Measurements from ENCODE around the gene DCUN1D5.

DCUN1D5 gene

GRCh38 chr11:103043826-103044678 is 47.9 kb downstream of the DCUN1D5 start:
- Mint-ChIP-seq H3K4me1 (no peaks in the 10 kb centered on the region), H3K36me3 (ENCODE audit: low read depth) (no peaks in the 10 kb centered on the region), H3K9me3 (no peaks in the 10 kb centered on the region), H3K27ac (no peak overlapping the region), H3K4me3 (no peak overlapping the region), H3K27me3 (ENCODE audit: low read depth, poor library complexity) (no peaks in the 10 kb centered on the region)
- DNase-seq, result no peak
- no peak for TF ChIP-seq CTCF (IDR thresholded peaks at IDR 0.05)

GRCh38 chr11:103042161-103042560 is 49.8 kb downstream of the DCUN1D5 start:
- Mint-ChIP-seq H3K36me3 (ENCODE audit: low read depth) (no peaks in the 10 kb centered on the region), H3K9me3 (no peaks in the 10 kb centered on the region), H3K27ac (no peak overlapping the region), H3K4me3 (no peak overlapping the region), H3K27me3 (ENCODE audit: low read depth, poor library complexity) (no peaks in the 10 kb centered on the region), H3K4me1 (no peaks in the 10 kb centered on the region)
- DNase-seq, result no peak
- TF ChIP-seq CTCF (IDR thresholded peaks at IDR 0.05), result no peak

GRCh38 chr11:103035791-103036434 is 56.0 kb downstream of the DCUN1D5 start:
- peaks cover 4% of the 10 kb centered on the region for H3K9me3 Mint-ChIP-seq
- H3K4me3 Mint-ChIP-seq, result no peak overlapping the region
- no peaks in the 10 kb centered on the region for H3K4me1 Mint-ChIP-seq
- no peak overlapping the region for H3K27ac Mint-ChIP-seq
- peak; percentile 55 for TF ChIP-seq CTCF (IDR thresholded peaks at IDR 0.05)
- H3K27me3 Mint-ChIP-seq (ENCODE audit: low read depth, poor library complexity), result peaks cover 3% of the 10 kb centered on the region
- no peaks in the 10 kb centered on the region for H3K36me3 Mint-ChIP-seq (ENCODE audit: low read depth)
- peak; percentile 6 for DNase-seq

GRCh38 chr11:103035216-103035615 is 56.7 kb downstream of the DCUN1D5 start:
- Mint-ChIP-seq H3K4me3 (no peak overlapping the region), H3K36me3 (ENCODE audit: low read depth) (no peaks in the 10 kb centered on the region), H3K4me1 (no peaks in the 10 kb centered on the region), H3K9me3 (peaks cover 4% of the 10 kb centered on the region), H3K27me3 (ENCODE audit: low read depth, poor library complexity) (peaks cover 3% of the 10 kb centered on the region), H3K27ac (no peak overlapping the region)
- no peak for DNase-seq
- TF ChIP-seq CTCF (IDR thresholded peaks at IDR 0.05), result no peak

- Mint-ChIP-seq H3K4me1 (no peaks in the 10 kb centered on the region), H3K27me3 (ENCODE audit: low read depth, poor library complexity) (peaks cover 3% of the 10 kb centered on the region), H3K4me3 (no peak overlapping the region), H3K9me3 (peaks cover 4% of the 10 kb centered on the region), H3K27ac (no peak overlapping the region), H3K36me3 (ENCODE audit: low read depth) (no peaks in the 10 kb centered on the region)
- no peak for DNase-seq
- TF ChIP-seq CTCF (IDR thresholded peaks at IDR 0.05), result no peak
These were observed 60.1 kb downstream of the DCUN1D5 start for GRCh38 chr11:103031834-103032233.
